Measurements from ENCODE around the gene DNMT3B. TPM values are rescaled to one million over a fixed set of nuclear protein-coding genes. Genes with fewer than 3 reads are reported as not detected.
A peak's percentile ranks its signal among the peaks of the same experiment; 100 is the strongest.

The DNMT3B gene
- total RNA-seq (2013): 0.37 TPM
- under 1 TPM in 2 of 3 donors, not detected in 1; 0.39 to 0.44 TPM for polyA plus RNA-seq
- 0.32 and 0.42 TPM in 2 replicates for polyA minus RNA-seq
- 0.50 to 3.2 (median 0.75) reads per million in 11 experiments for total RNA-seq

- no peaks in the 10 kb centered on the region for H3K79me2 ChIP-seq (ENCODE audit: insufficient read depth, low read length)
- Mint-ChIP-seq H3K4me3 (peak within 1 kb of the TSS; percentile 92 to 98), H3K27me3 (ENCODE audit: low read depth in 3 of 3) (peaks cover 19 to 25% (median 21%) of the 10 kb centered on the region in 3 donors), H3K27ac (peak within 1 kb of the TSS in 3 of 7 donors; percentile 38 to 84 (median 53)), H3K36me3 (peaks cover 0 to 1% of the 10 kb centered on the region in 2 donors), H3K9me3 (no peaks in the 10 kb centered on the region), H3K4me1 (peaks cover 27% of the 10 kb centered on the region)
- H3K4me3 ChIP-seq (replicated peaks in 1 of 3; ENCODE audit: low read depth in 2 of 3, low read length in 3 of 3): peak within 1 kb of the TSS; percentile 62 to 89 (median 66)
- TF ChIP-seq CTCF (IDR thresholded peaks at IDR 0.05): no peak
- under 1% methylated on average over 68 of the region's 92 CpGs for WGBS (ENCODE audit: insufficient coverage)
- H3K4me1 ChIP-seq (ENCODE audit: control insufficient read depth in 1 of 2, insufficient read depth in 2 of 2, low read length in 2 of 2): peaks cover 25 to 26% of the 10 kb centered on the region in 2 donors
- H3K9ac ChIP-seq (ENCODE audit: insufficient read depth, low read length, poor library complexity, severe bottlenecking): peak within 1 kb of the TSS; percentile 72
- no peaks in the 10 kb centered on the region for H3K36me3 ChIP-seq (replicated peaks in 1 of 2; ENCODE audit: control insufficient read depth in 1 of 2, insufficient read depth in 2 of 2, low read length in 2 of 2)
- H4K20me1 ChIP-seq (ENCODE audit: insufficient read depth, low read length): no peaks in the 10 kb centered on the region
- no peaks in the 10 kb centered on the region for H3K9me3 ChIP-seq (replicated peaks in 1 of 2; ENCODE audit: control insufficient read depth in 1 of 2, insufficient read depth in 1 of 2, low read length in 2 of 2)
- peak within 1 kb of the TSS; percentile 96 for H2AFZ ChIP-seq (ENCODE audit: insufficient read depth, low read depth, low read length, poor library complexity, severe bottlenecking)
- no peak within 1 kb of the TSS for H3K27ac ChIP-seq (ENCODE audit: low read depth in 1 of 2, low read length in 2 of 2)
- H3K27me3 ChIP-seq (ENCODE audit: control insufficient read depth in 2 of 2, insufficient read depth in 2 of 2, low read length in 2 of 2): peaks cover 0 to 18% of the 10 kb centered on the region in 2 donors
- intact Hi-C loops (cut with micrococcal nuclease): no loop called here
- peak within 1 kb of the TSS; percentile 96 for H3K4me2 ChIP-seq (replicated peaks; ENCODE audit: extremely low read depth, low read length, poor library complexity, severe bottlenecking)
- peak; percentile 40 to 48 (median 46) for DNase-seq
Observed at GRCh38 chr20:32761831-32762753, at the start of gene DNMT3B. DNMT3B (plus strand) TSS chr20:32762385; CDS start chr20:32780324, 17,939 bp downstream.

- WGBS (ENCODE audit: insufficient coverage): 95% methylated on average over 2 of the region's 3 CpGs
- no peaks in the 10 kb centered on the region for H3K79me2 ChIP-seq (ENCODE audit: insufficient read depth, low read length)
- intact Hi-C loops (cut with micrococcal nuclease): no loop called here
- H3K9me3 Mint-ChIP-seq: no peaks in the 10 kb centered on the region
- H3K4me1 ChIP-seq (ENCODE audit: control insufficient read depth in 1 of 2, insufficient read depth in 2 of 2, low read length in 2 of 2): no peaks in the 10 kb centered on the region
- no peak overlapping the region for H2AFZ ChIP-seq (ENCODE audit: insufficient read depth, low read depth, low read length, poor library complexity, severe bottlenecking)
- no peaks in the 10 kb centered on the region for H3K27me3 Mint-ChIP-seq (ENCODE audit: low read depth in 3 of 3)
- peaks cover 33 to 57% of the 10 kb centered on the region in 2 donors for H3K36me3 ChIP-seq (replicated peaks in 1 of 2; ENCODE audit: control insufficient read depth in 1 of 2, insufficient read depth in 2 of 2, low read length in 2 of 2)
- peaks cover 30 to 75% of the 10 kb centered on the region in 2 donors for H3K36me3 Mint-ChIP-seq
- no peak overlapping the region for H3K4me3 ChIP-seq (replicated peaks in 1 of 3; ENCODE audit: low read depth in 2 of 3, low read length in 3 of 3)
- no peak for DNase-seq
- H3K27ac ChIP-seq (ENCODE audit: low read depth in 1 of 2, low read length in 2 of 2): no peak overlapping the region
- no peaks in the 10 kb centered on the region for H3K9me3 ChIP-seq (replicated peaks in 1 of 2; ENCODE audit: control insufficient read depth in 1 of 2, insufficient read depth in 1 of 2, low read length in 2 of 2)
- H3K4me2 ChIP-seq (replicated peaks; ENCODE audit: extremely low read depth, low read length, poor library complexity, severe bottlenecking): no peak overlapping the region
- TF ChIP-seq CTCF (IDR thresholded peaks at IDR 0.05): no peak
- no peaks in the 10 kb centered on the region for H3K4me1 Mint-ChIP-seq
- H3K9ac ChIP-seq (ENCODE audit: insufficient read depth, low read length, poor library complexity, severe bottlenecking): no peak overlapping the region
- no peak overlapping the region for H3K4me3 Mint-ChIP-seq
- H4K20me1 ChIP-seq (ENCODE audit: insufficient read depth, low read length): no peaks in the 10 kb centered on the region
- peak overlapping the region in 2 of 7 donors; percentile 0 to 12 for H3K27ac Mint-ChIP-seq
- H3K27me3 ChIP-seq (ENCODE audit: control insufficient read depth in 2 of 2, insufficient read depth in 2 of 2, low read length in 2 of 2): no peaks in the 10 kb centered on the region
Observed at GRCh38 chr20:32718749-32719348, 43.3 kb upstream of the DNMT3B start.
